ENCODE measurements around the gene LRRC14B. TPM values are rescaled to one million over a fixed set of nuclear protein-coding genes. Genes with fewer than 3 reads are reported as not detected.

LRRC14B gene
- polyA plus RNA-seq, 1 of the 3 experiments (the other 2 are of a cell fraction), result not detected

DNA sequence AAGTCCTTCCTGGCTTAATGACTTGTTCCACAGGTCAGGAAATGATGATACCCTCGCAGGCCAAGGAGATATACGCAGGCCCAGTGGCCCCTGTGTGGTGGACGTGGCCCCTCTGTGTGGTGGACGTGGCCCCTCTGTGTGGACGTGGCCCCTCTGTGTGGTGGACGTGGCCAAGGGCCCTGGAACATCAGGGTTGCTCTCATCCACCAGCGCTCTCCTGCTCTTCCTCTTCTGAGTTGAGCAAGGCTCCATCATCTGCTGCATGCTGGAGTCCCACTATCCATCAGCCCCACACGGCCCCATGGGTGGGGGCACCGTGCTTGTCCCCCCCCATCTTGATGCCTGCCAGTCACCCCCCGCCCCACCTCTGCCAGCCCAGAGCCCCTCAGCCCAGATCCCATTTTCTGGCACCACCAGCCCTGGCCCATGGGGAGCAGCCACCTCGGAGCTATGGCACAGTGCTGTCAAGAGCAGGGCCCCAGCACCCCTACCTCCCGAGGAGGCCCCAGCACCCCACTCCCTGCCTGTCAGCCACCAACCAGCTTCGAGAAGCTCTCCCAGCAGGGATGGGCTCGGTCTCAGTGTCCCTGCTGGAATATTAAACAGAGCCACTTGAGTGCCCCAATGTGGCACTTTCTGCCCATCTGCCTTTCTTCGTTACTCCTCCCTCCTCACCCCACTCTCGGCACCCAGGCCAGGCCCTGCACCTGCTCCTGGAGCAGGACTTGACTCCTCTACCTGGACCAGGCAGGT lies 8.1 kb downstream of the LRRC14B start:
- Histone ChIP-seq H3K79me2 (ENCODE audit: insufficient read depth) (peaks cover 9% of the 10 kb centered on the region; the same call in 1 of the 2 replicates), H4K20me1 (ENCODE audit: insufficient read depth) (0 out of 2 replicates have a peak, but pooled peaks cover 11% of the 10 kb centered on the region), H3K4me3 (ENCODE audit: low read depth in 2 of 2, low read length in 1 of 2) (no peak overlapping the region), H3K9me2 (no peaks in the 10 kb centered on the region), H3K27me3 (ENCODE audit: insufficient read depth) (no peaks in the 10 kb centered on the region), H3K4me1 (ENCODE audit: control insufficient read depth in 1 of 2, insufficient read depth in 2 of 2, low read depth in 1 of 2, low read length in 1 of 2) (no peaks in the 10 kb centered on the region), H3K4me2 (no peak overlapping the region), H3K9me3 (no peaks in the 10 kb centered on the region), H3F3A (replicated peaks; ENCODE audit: insufficient read depth) (no peaks in the 10 kb centered on the region), H3K36me3 (replicated peaks in 1 of 2; ENCODE audit: control insufficient read depth in 1 of 2, insufficient read depth in 2 of 2, low read length in 1 of 2) (peaks cover 4 to 13% of the 10 kb centered on the region in 2 experiments), H3K27ac (ENCODE audit: low read depth in 2 of 2, low read length in 1 of 2) (no peak overlapping the region), H2AFZ (ENCODE audit: low read depth) (no peak overlapping the region), H3K9ac (no peak overlapping the region)
- peak; percentile 32 for DNase-seq
- CTCF ChIA-PET, result interaction anchor here (0.9 to 2.3 kb wide), 2 partner anchors 11 kb away, joined by 3 to 10 read pairs; no protein-coding TSS in a partner anchor
- 87% methylated on average over 3 of the region's 16 CpGs for WGBS (ENCODE audit: low lambda C conversion rate)
- POLR2A ChIA-PET, result interaction anchor here (0.6 kb wide), 1 partner anchor 73 kb away, joined by 5 read pairs; no protein-coding TSS in a partner anchor
- TF ChIP-seq, protein P1, sequence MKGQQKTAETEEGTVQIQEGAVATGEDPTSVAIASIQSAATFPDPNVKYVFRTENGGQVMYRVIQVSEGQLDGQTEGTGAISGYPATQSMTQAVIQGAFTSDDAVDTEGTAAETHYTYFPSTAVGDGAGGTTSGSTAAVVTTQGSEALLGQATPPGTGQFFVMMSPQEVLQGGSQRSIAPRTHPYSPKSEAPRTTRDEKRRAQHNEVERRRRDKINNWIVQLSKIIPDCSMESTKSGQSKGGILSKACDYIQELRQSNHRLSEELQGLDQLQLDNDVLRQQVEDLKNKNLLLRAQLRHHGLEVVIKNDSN (IDR thresholded peaks at IDR 0.05; ENCODE audit: borderline replicate concordance, low read depth), result no peak
- TF ChIP-seq NRF1 (IDR thresholded peaks at IDR 0.05; ENCODE audit: low read depth, low read length) (no peak), RCOR1 (IDR thresholded peaks at IDR 0.05; ENCODE audit: low read length) (no peak), RFX5 (IDR thresholded peaks at IDR 0.05; ENCODE audit: low read length) (no peak), YY1 (IDR thresholded peaks at IDR 0.05; ENCODE audit: low read depth) (no peak), EZH2phosphoT487 (IDR thresholded peaks at IDR 0.05; ENCODE audit: borderline replicate concordance, low read depth) (no peak), MXI1 (IDR thresholded peaks at IDR 0.05; ENCODE audit: low read depth, low read length) (no peak), FOXJ3 (CRISPR knock-in tag; IDR thresholded peaks at IDR 0.05) (no peak), MEF2A (IDR thresholded peaks at IDR 0.05; ENCODE audit: borderline replicate concordance, low read depth) (no peak), TEAD4 (IDR thresholded peaks at IDR 0.05; ENCODE audit: borderline replicate concordance, insufficient read depth) (no peak), NFIC (IDR thresholded peaks at IDR 0.05; ENCODE audit: borderline replicate concordance) (no peak), TAF1 (IDR thresholded peaks at IDR 0.05; ENCODE audit: borderline replicate concordance, low read depth, low read length) (no peak), EP300 (IDR thresholded peaks at IDR 0.05; ENCODE audit: borderline replicate concordance in 1 of 2, low read depth in 1 of 2, low read length in 1 of 2) (no peak)
- TF ChIP-seq, protein P2, sequence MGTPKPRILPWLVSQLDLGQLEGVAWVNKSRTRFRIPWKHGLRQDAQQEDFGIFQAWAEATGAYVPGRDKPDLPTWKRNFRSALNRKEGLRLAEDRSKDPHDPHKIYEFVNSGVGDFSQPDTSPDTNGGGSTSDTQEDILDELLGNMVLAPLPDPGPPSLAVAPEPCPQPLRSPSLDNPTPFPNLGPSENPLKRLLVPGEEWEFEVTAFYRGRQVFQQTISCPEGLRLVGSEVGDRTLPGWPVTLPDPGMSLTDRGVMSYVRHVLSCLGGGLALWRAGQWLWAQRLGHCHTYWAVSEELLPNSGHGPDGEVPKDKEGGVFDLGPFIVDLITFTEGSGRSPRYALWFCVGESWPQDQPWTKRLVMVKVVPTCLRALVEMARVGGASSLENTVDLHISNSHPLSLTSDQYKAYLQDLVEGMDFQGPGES (IDR thresholded peaks at IDR 0.05; ENCODE audit: low read depth, low read length), result no peak
- TF ChIP-seq, protein P3, sequence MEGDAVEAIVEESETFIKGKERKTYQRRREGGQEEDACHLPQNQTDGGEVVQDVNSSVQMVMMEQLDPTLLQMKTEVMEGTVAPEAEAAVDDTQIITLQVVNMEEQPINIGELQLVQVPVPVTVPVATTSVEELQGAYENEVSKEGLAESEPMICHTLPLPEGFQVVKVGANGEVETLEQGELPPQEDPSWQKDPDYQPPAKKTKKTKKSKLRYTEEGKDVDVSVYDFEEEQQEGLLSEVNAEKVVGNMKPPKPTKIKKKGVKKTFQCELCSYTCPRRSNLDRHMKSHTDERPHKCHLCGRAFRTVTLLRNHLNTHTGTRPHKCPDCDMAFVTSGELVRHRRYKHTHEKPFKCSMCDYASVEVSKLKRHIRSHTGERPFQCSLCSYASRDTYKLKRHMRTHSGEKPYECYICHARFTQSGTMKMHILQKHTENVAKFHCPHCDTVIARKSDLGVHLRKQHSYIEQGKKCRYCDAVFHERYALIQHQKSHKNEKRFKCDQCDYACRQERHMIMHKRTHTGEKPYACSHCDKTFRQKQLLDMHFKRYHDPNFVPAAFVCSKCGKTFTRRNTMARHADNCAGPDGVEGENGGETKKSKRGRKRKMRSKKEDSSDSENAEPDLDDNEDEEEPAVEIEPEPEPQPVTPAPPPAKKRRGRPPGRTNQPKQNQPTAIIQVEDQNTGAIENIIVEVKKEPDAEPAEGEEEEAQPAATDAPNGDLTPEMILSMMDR (IDR thresholded peaks at IDR 0.05), result no peak
- TF ChIP-seq, protein P4, sequence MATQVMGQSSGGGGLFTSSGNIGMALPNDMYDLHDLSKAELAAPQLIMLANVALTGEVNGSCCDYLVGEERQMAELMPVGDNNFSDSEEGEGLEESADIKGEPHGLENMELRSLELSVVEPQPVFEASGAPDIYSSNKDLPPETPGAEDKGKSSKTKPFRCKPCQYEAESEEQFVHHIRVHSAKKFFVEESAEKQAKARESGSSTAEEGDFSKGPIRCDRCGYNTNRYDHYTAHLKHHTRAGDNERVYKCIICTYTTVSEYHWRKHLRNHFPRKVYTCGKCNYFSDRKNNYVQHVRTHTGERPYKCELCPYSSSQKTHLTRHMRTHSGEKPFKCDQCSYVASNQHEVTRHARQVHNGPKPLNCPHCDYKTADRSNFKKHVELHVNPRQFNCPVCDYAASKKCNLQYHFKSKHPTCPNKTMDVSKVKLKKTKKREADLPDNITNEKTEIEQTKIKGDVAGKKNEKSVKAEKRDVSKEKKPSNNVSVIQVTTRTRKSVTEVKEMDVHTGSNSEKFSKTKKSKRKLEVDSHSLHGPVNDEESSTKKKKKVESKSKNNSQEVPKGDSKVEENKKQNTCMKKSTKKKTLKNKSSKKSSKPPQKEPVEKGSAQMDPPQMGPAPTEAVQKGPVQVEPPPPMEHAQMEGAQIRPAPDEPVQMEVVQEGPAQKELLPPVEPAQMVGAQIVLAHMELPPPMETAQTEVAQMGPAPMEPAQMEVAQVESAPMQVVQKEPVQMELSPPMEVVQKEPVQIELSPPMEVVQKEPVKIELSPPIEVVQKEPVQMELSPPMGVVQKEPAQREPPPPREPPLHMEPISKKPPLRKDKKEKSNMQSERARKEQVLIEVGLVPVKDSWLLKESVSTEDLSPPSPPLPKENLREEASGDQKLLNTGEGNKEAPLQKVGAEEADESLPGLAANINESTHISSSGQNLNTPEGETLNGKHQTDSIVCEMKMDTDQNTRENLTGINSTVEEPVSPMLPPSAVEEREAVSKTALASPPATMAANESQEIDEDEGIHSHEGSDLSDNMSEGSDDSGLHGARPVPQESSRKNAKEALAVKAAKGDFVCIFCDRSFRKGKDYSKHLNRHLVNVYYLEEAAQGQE (IDR thresholded peaks at IDR 0.05; ENCODE audit: low read depth, low read length), result no peak
